ENCODE results near the gene MEGF11.

- no peak for TF ChIP-seq CTCF (IDR thresholded peaks at IDR 0.05 in 8 of 11, conservative IDR thresholded peaks at IDR 0.05 in 3 of 11)
- TF ChIP-seq POLR2AphosphoS5 (IDR thresholded peaks at IDR 0.05) = no peak
These were observed 370.0 kb downstream of the MEGF11 start for GRCh38 chr15:65883571-65883970.
